Coronary artery (tissue), 2 donors: ENCODE data around the gene UBXN10.

Source experiments
- DNase-seq: peaks from one replicate; pipeline ENCODE4 v3.0.0-alpha.2; 2017; ENCODE audit warnings: low spot score
- H3K27ac ChIP-seq, 2 donors: fragments of 200-600 bp; sonication (generic); one replicate each; pipeline ENCODE4 v1.5.1; 2016 to 2019
- H3K4me3 ChIP-seq: fragments of 200-600 bp; sonication (generic); 2 replicates; pipeline ENCODE4 v1.5.1; 2016; ENCODE audit warnings: mild to moderate bottlenecking, moderate library complexity
- CTCF ChIP-seq: fragments of 200-600 bp; sonication (generic); IDR thresholded peaks from one replicate; pipeline ENCODE4 v1.5.1; 2019; ENCODE audit warnings: antibody characterized with exemption

UBXN10 gene

DNA sequence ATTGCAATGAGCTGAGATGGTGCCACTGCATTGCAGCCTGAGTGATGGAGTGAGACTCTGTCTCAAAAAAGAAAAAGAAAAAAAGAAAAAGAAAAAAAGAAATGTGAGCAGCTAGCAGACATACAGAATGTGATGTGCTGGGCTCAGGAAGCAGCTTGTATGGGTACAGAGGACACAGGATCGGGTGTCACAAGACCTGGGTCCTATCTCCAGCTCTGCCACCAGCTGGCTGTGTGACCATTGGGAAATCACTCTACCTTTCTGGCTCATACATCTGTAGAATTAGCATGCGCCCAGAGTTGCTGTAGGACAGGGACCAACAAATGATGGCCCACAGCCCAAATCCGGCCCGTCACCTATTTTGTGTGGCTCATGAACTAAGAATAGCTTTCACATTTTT is 3.8 kb downstream of the UBXN10 start:
- H3K27ac ChIP-seq = no peak overlapping the region
- no peak for TF ChIP-seq CTCF
- H3K4me3 ChIP-seq = no peak overlapping the region
- no peak for DNase-seq

GRCh38 chr1:20190256-20191160 is 4.6 kb downstream of the UBXN10 start:
- no peak for TF ChIP-seq CTCF
- no peak for DNase-seq
- Histone ChIP-seq H3K4me3 (no peak overlapping the region), H3K27ac (no peak overlapping the region)

GRCh38 chr1:20191266-20191825 is 5.5 kb downstream of the UBXN10 start:
- Histone ChIP-seq H3K4me3 (no peak overlapping the region), H3K27ac (no peak overlapping the region)
- no peak for DNase-seq
- no peak for TF ChIP-seq CTCF

DNA sequence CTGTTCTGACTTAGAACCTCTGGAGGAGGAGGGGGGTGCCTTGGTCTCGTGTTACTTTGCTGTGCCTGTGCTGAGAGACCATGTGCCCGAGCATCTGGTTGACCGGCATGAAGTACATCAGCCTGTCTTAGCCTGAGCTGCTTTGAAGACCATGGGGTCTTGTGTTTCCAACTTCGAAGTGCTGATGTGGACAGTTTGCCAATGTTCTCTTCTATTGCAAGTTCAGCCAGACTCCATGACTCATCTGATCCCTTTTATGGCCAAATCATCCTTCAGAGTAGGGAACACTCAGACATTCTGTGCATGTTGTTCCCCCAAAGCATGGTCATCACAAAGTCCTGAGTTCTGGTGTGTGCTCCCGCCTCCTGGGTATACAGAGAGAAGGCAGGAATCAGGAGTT is 6.5 kb downstream of the UBXN10 start:
- TF ChIP-seq CTCF = no peak
- Histone ChIP-seq H3K27ac (no peak overlapping the region), H3K4me3 (no peak overlapping the region)
- DNase-seq = no peak

DNA sequence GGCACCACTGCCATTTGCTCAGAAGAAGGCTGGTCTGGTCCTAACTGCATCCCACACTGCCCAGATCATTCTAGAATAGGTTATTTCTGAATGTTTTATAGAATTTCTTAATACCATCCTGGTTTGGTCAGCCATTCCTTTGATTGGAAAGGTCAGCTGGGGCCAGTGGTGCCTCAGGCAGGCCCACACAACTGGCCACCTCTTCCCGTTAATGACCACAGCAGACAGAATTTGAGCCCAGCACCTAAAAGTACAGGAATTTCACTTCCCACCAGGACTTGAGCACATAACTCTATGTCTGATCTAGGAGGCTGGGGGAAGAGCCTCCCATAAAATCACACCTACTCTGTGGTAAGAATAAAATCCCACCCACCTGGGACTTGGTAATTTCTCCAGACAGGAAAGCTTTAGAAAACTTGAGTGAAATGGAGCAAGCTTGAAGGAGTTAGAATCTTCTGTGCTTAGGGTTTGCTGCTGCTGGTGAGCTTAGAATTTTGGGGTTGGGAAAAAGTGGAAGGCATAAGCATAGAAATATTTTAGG is 7.0 kb downstream of the UBXN10 start:
- H3K4me3 ChIP-seq = no peak overlapping the region
- H3K27ac ChIP-seq = no peak overlapping the region
- TF ChIP-seq CTCF = no peak
- no peak for DNase-seq

DNA sequence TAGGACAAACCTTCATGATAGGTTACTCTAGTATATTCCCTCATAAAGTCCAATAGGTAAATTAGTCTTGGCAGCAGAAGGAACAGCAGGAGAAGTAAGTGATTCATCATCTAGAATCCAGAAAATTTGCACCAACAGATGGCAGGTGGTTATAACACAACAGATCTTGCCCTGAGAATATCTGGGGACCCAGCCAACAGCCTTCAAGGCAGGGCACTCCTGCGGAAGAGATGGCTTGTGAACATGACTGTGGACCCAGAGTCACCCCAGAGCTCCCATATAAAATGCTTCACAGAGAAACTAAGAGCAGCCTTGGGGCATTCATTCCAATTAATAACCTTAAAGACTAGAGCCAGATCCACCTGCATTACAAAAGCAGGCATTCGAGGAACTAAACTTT is 8.3 kb downstream of the UBXN10 start:
- Histone ChIP-seq H3K27ac (no peak overlapping the region), H3K4me3 (no peak overlapping the region)
- TF ChIP-seq CTCF = no peak
- no peak for DNase-seq
